ENCODE data around the gene MPV17. TPM values are rescaled to one million over a fixed set of nuclear protein-coding genes. Genes with fewer than 3 reads are reported as not detected.

Gene MPV17
- total and polyA plus RNA-seq, 2 of the 13 experiments (the other 11 are each of a cell fraction or from before 2014, with no cell fraction given), result 48.9 to 129 TPM

DNA sequence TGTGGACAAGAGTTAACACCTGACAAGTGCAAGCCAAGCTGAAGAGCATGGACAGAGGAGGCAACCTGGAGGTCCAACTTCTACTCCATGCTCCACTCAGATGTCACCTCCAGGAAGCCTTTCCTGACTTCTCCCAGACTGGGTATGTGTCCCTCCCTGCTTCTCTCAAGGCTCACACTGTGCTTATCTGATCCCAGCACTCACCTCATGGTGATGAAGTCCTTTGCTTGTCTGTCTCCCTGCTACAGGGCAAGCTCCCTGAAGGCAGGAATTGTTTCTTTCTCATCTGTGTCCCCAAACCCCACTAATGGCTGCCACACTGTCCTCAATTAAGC, 57.4 kb downstream of the MPV17 start (continued):
- TF ChIP-seq, protein P1, sequence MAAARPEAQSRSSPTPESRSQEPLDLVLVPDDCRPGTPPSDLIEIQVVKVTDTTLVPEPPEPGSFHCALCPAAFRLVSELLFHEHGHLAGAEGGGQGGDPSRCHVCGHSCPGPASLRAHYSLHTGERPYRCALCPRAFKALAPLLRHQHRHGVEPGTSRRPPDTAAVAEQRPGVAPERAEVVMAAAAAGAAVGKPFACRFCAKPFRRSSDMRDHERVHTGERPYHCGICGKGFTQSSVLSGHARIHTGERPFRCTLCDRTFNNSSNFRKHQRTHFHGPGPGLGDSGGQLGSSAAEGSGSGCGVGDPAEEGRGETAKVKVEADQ (CRISPR knock-in tag; IDR thresholded peaks at IDR 0.05; ENCODE audit: borderline replicate concordance), result no peak
- no peak for TF ChIP-seq CBX1 (IDR thresholded peaks at IDR 0.05; ENCODE audit: low read depth)
- TF ChIP-seq ZNF484 (CRISPR knock-in tag; IDR thresholded peaks at IDR 0.05; ENCODE audit: borderline replicate concordance, low read depth), result no peak
- TF ChIP-seq, protein P2, sequence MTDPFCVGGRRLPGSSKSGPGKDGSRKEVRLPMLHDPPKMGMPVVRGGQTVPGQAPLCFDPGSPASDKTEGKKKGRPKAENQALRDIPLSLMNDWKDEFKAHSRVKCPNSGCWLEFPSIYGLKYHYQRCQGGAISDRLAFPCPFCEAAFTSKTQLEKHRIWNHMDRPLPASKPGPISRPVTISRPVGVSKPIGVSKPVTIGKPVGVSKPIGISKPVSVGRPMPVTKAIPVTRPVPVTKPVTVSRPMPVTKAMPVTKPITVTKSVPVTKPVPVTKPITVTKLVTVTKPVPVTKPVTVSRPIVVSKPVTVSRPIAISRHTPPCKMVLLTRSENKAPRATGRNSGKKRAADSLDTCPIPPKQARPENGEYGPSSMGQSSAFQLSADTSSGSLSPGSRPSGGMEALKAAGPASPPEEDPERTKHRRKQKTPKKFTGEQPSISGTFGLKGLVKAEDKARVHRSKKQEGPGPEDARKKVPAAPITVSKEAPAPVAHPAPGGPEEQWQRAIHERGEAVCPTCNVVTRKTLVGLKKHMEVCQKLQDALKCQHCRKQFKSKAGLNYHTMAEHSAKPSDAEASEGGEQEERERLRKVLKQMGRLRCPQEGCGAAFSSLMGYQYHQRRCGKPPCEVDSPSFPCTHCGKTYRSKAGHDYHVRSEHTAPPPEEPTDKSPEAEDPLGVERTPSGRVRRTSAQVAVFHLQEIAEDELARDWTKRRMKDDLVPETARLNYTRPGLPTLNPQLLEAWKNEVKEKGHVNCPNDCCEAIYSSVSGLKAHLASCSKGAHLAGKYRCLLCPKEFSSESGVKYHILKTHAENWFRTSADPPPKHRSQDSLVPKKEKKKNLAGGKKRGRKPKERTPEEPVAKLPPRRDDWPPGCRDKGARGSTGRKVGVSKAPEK (CRISPR knock-in tag; IDR thresholded peaks at IDR 0.05; ENCODE audit: borderline replicate concordance), result no peak

DNA sequence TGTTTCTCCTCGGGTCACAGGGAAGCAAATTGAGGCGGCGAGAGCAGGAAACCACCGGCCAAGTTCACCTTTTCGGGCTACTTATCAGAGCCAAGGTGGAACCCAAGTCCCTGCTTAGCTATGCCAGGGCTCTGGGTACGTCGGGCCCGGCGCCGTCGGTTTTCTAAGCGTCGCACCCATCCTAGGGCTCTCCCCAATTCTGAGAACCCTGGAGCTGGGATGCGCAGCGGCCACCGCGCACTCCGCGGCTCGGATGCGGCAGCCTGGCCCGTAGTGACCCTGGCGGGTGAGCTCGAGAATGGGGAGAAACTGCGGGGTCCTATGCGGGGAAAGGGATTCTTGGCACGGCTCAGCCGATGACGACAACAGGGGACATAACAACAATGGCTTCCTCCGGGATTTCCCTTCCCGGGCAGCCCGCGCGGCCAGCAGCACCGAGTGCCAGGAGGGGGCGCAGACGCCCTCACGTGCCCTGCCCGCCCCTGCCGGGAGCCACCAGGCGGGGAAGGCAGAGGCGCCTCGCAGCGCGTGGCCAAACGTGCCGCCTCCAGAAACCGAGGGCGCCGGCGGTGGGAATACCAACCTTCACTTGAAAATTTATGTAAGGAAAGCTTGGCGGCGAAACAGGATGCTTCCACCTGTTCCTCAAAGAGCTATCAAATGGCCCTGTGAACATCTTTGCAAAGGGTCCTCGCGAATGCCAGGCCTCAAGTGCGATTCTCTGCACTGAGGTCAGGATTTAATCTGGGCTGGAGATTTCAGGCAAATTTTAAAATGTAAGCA, 58.0 kb downstream of the MPV17 start:
- DNase-seq (ENCODE audit: low spot score) (peak; percentile 73), ATAC-seq (peak; percentile 79), FAIRE-seq (peak; percentile 48)
- Histone ChIP-seq H3K36me3 (replicated peaks in 1 of 2; ENCODE audit: control insufficient read depth in 1 of 2, insufficient read depth in 2 of 2, low read length in 2 of 2) (no peaks in the 10 kb centered on the region), H3K79me2 (ENCODE audit: insufficient read depth, low read length) (no peaks in the 10 kb centered on the region), H4K20me1 (ENCODE audit: insufficient read depth, low read length) (no peaks in the 10 kb centered on the region), H3K9ac (ENCODE audit: insufficient read depth, low read depth, low read length) (no peak overlapping the region), H3K4me2 (ENCODE audit: low read depth, low read length) (peak overlapping the region; percentile 92), H2AFZ (ENCODE audit: low read length) (no peak overlapping the region), H3K4me3 (replicated peaks in 1 of 3; ENCODE audit: insufficient read depth in 1 of 3, low read depth in 2 of 3, low read length in 3 of 3) (peak overlapping the region; percentile 56 to 77 (median 58)), H3K4me1 (ENCODE audit: insufficient read depth, low read length) (peaks cover 26% of the 10 kb centered on the region), H3K27ac (ENCODE audit: extremely low read length, insufficient read depth, low read length) (no peak overlapping the region), H3K27me3 (ENCODE audit: control insufficient read depth in 1 of 2, insufficient read depth in 2 of 2, low read length in 2 of 2) (peaks cover 19 to 79% of the 10 kb centered on the region in 2 experiments), H3K9me3 (ENCODE audit: low read length) (no peaks in the 10 kb centered on the region)
- intact Hi-C loops (cut with micrococcal nuclease; ENCODE audit: unreplicated experiment) (loop anchor here (1.0 to 2.0 kb wide), 3 partner anchors 16 to 38 kb away; no protein-coding TSS in a partner anchor), in situ Hi-C loops (cut with HindIII; ENCODE audit: extremely low pct_ligation_motif_present, low pct_unique_long_range_greater_than_20kb) (no loop called here)
- ChIA-PET CTCF (ENCODE audit: low intra/inter-chr PET ratio, low total read pairs) (interaction anchor here (1.8 to 3.6 kb wide), 3 partner anchors 15 to 38 kb away, joined by 7 to 29 read pairs (median 20); no protein-coding TSS in a partner anchor), POLR2A (interaction anchor here (0.8 kb wide), 1 partner anchor 17 kb away, joined by 3 read pairs; no protein-coding TSS in a partner anchor)
- 9% methylated on average over 36 of the region's 56 CpGs for WGBS (ENCODE audit: low lambda C conversion rate)
- no TSS peak for BruUV-seq (replicated peaks)
- TF ChIP-seq ZBTB3 (CRISPR knock-in tag; IDR thresholded peaks at IDR 0.05; ENCODE audit: borderline replicate concordance, low read depth) (peak; percentile 45; the same call in 1 of the 2 replicates), ZMYM4 (CRISPR knock-in tag; IDR thresholded peaks at IDR 0.05) (peak; percentile 74), ZNF543 (CRISPR knock-in tag; IDR thresholded peaks at IDR 0.05) (no peak), FOSL2 (CRISPR knock-in tag; IDR thresholded peaks at IDR 0.05) (peak; percentile 68), AGO2 (optimal IDR thresholded peaks at IDR 0.05; ENCODE audit: low read depth, low read length) (no peak), ZNF644 (CRISPR knock-in tag; IDR thresholded peaks at IDR 0.05; ENCODE audit: low read depth) (0 out of 2 replicates have a peak, but pooled peaks have one; percentile 29)
- TF ChIP-seq, protein P3, sequence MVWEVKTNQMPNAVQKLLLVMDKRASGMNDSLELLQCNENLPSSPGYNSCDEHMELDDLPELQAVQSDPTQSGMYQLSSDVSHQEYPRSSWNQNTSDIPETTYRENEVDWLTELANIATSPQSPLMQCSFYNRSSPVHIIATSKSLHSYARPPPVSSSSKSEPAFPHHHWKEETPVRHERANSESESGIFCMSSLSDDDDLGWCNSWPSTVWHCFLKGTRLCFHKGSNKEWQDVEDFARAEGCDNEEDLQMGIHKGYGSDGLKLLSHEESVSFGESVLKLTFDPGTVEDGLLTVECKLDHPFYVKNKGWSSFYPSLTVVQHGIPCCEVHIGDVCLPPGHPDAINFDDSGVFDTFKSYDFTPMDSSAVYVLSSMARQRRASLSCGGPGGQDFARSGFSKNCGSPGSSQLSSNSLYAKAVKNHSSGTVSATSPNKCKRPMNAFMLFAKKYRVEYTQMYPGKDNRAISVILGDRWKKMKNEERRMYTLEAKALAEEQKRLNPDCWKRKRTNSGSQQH (CRISPR knock-in tag; IDR thresholded peaks at IDR 0.05; ENCODE audit: low read depth), result peak; percentile 80; the same call in 1 of the 2 replicates
- TF ChIP-seq, protein P4, sequence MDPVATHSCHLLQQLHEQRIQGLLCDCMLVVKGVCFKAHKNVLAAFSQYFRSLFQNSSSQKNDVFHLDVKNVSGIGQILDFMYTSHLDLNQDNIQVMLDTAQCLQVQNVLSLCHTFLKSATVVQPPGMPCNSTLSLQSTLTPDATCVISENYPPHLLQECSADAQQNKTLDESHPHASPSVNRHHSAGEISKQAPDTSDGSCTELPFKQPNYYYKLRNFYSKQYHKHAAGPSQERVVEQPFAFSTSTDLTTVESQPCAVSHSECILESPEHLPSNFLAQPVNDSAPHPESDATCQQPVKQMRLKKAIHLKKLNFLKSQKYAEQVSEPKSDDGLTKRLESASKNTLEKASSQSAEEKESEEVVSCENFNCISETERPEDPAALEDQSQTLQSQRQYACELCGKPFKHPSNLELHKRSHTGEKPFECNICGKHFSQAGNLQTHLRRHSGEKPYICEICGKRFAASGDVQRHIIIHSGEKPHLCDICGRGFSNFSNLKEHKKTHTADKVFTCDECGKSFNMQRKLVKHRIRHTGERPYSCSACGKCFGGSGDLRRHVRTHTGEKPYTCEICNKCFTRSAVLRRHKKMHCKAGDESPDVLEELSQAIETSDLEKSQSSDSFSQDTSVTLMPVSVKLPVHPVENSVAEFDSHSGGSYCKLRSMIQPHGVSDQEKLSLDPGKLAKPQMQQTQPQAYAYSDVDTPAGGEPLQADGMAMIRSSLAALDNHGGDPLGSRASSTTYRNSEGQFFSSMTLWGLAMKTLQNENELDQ (CRISPR knock-in tag; IDR thresholded peaks at IDR 0.05; ENCODE audit: borderline replicate concordance), result no peak

All from HepG2 (cell line).